ENCODE results near the gene B3GAT1.

- TF ChIP-seq, protein P1, sequence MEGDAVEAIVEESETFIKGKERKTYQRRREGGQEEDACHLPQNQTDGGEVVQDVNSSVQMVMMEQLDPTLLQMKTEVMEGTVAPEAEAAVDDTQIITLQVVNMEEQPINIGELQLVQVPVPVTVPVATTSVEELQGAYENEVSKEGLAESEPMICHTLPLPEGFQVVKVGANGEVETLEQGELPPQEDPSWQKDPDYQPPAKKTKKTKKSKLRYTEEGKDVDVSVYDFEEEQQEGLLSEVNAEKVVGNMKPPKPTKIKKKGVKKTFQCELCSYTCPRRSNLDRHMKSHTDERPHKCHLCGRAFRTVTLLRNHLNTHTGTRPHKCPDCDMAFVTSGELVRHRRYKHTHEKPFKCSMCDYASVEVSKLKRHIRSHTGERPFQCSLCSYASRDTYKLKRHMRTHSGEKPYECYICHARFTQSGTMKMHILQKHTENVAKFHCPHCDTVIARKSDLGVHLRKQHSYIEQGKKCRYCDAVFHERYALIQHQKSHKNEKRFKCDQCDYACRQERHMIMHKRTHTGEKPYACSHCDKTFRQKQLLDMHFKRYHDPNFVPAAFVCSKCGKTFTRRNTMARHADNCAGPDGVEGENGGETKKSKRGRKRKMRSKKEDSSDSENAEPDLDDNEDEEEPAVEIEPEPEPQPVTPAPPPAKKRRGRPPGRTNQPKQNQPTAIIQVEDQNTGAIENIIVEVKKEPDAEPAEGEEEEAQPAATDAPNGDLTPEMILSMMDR (IDR thresholded peaks at IDR 0.05) = no peak
- TF ChIP-seq POLR2A (IDR thresholded peaks at IDR 0.05) = no peak
These were observed 64.6 kb downstream of the B3GAT1 start for GRCh38 chr11:134347441-134347840.
